AG09319 (cell line): ENCODE data around the gene ALX1.
"Not testable (repeated sequence)": the region's sequence is repeated elsewhere in the genome, so short reads cannot be mapped to it uniquely, and the experiment has no call there.

Experiments used
- DNase-seq: peaks from one replicate; pipeline ENCODE4 v3.0.0-alpha.2; 2010; ENCODE audit warnings: low read depth; ENCODE audit errors: extremely low read depth
- CTCF ChIP-seq: IDR thresholded peaks from 2 replicates; pipeline ENCODE4 v1.5.1; 2011; ENCODE audit warnings: low read depth, mild to moderate bottlenecking, inconsistent platforms, low read length, moderate library complexity

The ALX1 gene

GRCh38 chr12:85299053-85299452 is 19.0 kb downstream of the ALX1 start:
- TF ChIP-seq CTCF = no peak
- no peak for DNase-seq

GRCh38 chr12:85301051-85301450 is 21.0 kb downstream of the ALX1 start:
- no peak for DNase-seq
- no peak for TF ChIP-seq CTCF

- no peak for TF ChIP-seq CTCF
- no peak for DNase-seq
Measured at GRCh38 chr12:85308374-85308773, 28.4 kb downstream of the ALX1 start.

- no peak for TF ChIP-seq CTCF
Measured at GRCh38 chr12:85309125-85309566, 29.1 kb downstream of the ALX1 start.

GRCh38 chr12:85310025-85310424 is 30.0 kb downstream of the ALX1 start:
- no peak for DNase-seq
- no peak; the same call in 1 of the 2 replicates for TF ChIP-seq CTCF

More at GRCh38 chr12:85309125-85309566, 29.1 kb downstream of the ALX1 start:
- DNase-seq = no peak

- TF ChIP-seq CTCF = peak; percentile 24
- DNase-seq = no peak
Measured at GRCh38 chr12:85310456-85311076, 30.5 kb downstream of the ALX1 start.

- not testable (repeated sequence) for DNase-seq
Measured at GRCh38 chr12:85317866-85318636, 38.0 kb downstream of the ALX1 start.
